Osteocyte (in vitro differentiated cells): ENCODE results near the gene PRDM16. TPM values are rescaled to one million over a fixed set of nuclear protein-coding genes. Genes with fewer than 3 reads are reported as not detected.

Source experiments
- DNase-seq: peaks from one replicate; pipeline ENCODE4 v3.0.0; 2021; ENCODE audit warnings: mixed read lengths; ENCODE audit not compliant: unreplicated experiment; ENCODE audit errors: extremely low spot score
- H3K27ac Mint-ChIP-seq: one replicate; pipeline ENCODE4 v1.8.0; 2021; ENCODE audit warnings: mild to moderate bottlenecking, mixed read lengths; ENCODE audit not compliant: unreplicated experiment
- H3K27me3 Mint-ChIP-seq: one replicate; pipeline ENCODE4 v1.8.0; 2021; ENCODE audit warnings: mixed read lengths; ENCODE audit not compliant: unreplicated experiment
- H3K36me3 Mint-ChIP-seq: one replicate; pipeline ENCODE4 v1.8.0; 2021; ENCODE audit warnings: mixed read lengths; ENCODE audit not compliant: unreplicated experiment
- H3K4me1 Mint-ChIP-seq: one replicate; pipeline ENCODE4 v1.8.0; 2021; ENCODE audit warnings: mixed read lengths; ENCODE audit not compliant: unreplicated experiment
- H3K4me3 Mint-ChIP-seq: one replicate; pipeline ENCODE4 v1.8.0; 2021; ENCODE audit warnings: mild to moderate bottlenecking, moderate library complexity, mixed read lengths; ENCODE audit not compliant: unreplicated experiment
- H3K9me3 Mint-ChIP-seq: one replicate; pipeline ENCODE4 v1.8.0; 2021; ENCODE audit warnings: mixed read lengths; ENCODE audit not compliant: unreplicated experiment
- CTCF ChIP-seq: fragments of 200-600 bp; sonication (generic); IDR thresholded peaks from 2 replicates; pipeline ENCODE4 v1.5.0; 2021; ENCODE audit warnings: antibody characterized with exemption, mild to moderate bottlenecking, moderate library complexity
- total RNA-seq: library from RNA; stranded (reverse); gene quantifications from 2 replicates; pipeline ENCODE4 v1.2.1, GENCODE V29; 2021

PRDM16 gene
- total RNA-seq, 1 donor from 2014 or later: 7.1 TPM

GRCh38 chr1:3372317-3372716, 303.3 kb downstream of the PRDM16 start:
- Mint-ChIP-seq H3K4me1 (peaks cover 42% of the 10 kb centered on the region), H3K27me3 (peaks cover 7% of the 10 kb centered on the region), H3K27ac (no peak overlapping the region), H3K4me3 (no peak overlapping the region), H3K36me3 (no peaks in the 10 kb centered on the region), H3K9me3 (no peaks in the 10 kb centered on the region)
- DNase-seq: no peak
- no peak for TF ChIP-seq CTCF

GRCh38 chr1:3373175-3373574, 304.2 kb downstream of the PRDM16 start:
- Mint-ChIP-seq H3K27me3 (peaks cover 7% of the 10 kb centered on the region), H3K4me1 (peaks cover 34% of the 10 kb centered on the region), H3K4me3 (no peak overlapping the region), H3K36me3 (no peaks in the 10 kb centered on the region), H3K9me3 (no peaks in the 10 kb centered on the region), H3K27ac (no peak overlapping the region)
- no peak for TF ChIP-seq CTCF
- DNase-seq: no peak

- no peak overlapping the region for H3K27ac Mint-ChIP-seq
- H3K36me3 Mint-ChIP-seq: no peaks in the 10 kb centered on the region
- no peaks in the 10 kb centered on the region for H3K9me3 Mint-ChIP-seq
- DNase-seq: no peak
- no peak overlapping the region for H3K4me3 Mint-ChIP-seq
- no peak for TF ChIP-seq CTCF
- peaks cover 27% of the 10 kb centered on the region for H3K4me1 Mint-ChIP-seq
- H3K27me3 Mint-ChIP-seq: peaks cover 7% of the 10 kb centered on the region
These were observed 304.9 kb downstream of the PRDM16 start for GRCh38 chr1:3373700-3374405.

- no peaks in the 10 kb centered on the region for H3K9me3 Mint-ChIP-seq
- no peak overlapping the region for H3K27ac Mint-ChIP-seq
- no peak overlapping the region for H3K4me3 Mint-ChIP-seq
- no peaks in the 10 kb centered on the region for H3K36me3 Mint-ChIP-seq
- peaks cover 13% of the 10 kb centered on the region for H3K4me1 Mint-ChIP-seq
- H3K27me3 Mint-ChIP-seq: peaks cover 7% of the 10 kb centered on the region
- no peak for TF ChIP-seq CTCF
- DNase-seq: no peak
These were observed 306.2 kb downstream of the PRDM16 start for GRCh38 chr1:3375245-3375644.

GRCh38 chr1:3377166-3377565, 308.2 kb downstream of the PRDM16 start:
- no peak for TF ChIP-seq CTCF
- no peaks in the 10 kb centered on the region for H3K9me3 Mint-ChIP-seq
- no peak overlapping the region for H3K27ac Mint-ChIP-seq
- no peak for DNase-seq
- H3K4me1 Mint-ChIP-seq: peaks cover 5% of the 10 kb centered on the region
- H3K36me3 Mint-ChIP-seq: no peaks in the 10 kb centered on the region
- no peak overlapping the region for H3K4me3 Mint-ChIP-seq
- peaks cover 7% of the 10 kb centered on the region for H3K27me3 Mint-ChIP-seq
